HG03103 (cell line): ENCODE results near the gene FASTK.
A peak's percentile ranks its signal among the peaks of the same experiment; 100 is the strongest.

Experiments
- ATAC-seq: cut with Tn5 transposase; IDR thresholded peaks from one replicate; pipeline ENCODE4 v1.9.1; 2021; ENCODE audit warnings: low read depth; ENCODE audit not compliant: unreplicated experiment

The FASTK gene

DNA sequence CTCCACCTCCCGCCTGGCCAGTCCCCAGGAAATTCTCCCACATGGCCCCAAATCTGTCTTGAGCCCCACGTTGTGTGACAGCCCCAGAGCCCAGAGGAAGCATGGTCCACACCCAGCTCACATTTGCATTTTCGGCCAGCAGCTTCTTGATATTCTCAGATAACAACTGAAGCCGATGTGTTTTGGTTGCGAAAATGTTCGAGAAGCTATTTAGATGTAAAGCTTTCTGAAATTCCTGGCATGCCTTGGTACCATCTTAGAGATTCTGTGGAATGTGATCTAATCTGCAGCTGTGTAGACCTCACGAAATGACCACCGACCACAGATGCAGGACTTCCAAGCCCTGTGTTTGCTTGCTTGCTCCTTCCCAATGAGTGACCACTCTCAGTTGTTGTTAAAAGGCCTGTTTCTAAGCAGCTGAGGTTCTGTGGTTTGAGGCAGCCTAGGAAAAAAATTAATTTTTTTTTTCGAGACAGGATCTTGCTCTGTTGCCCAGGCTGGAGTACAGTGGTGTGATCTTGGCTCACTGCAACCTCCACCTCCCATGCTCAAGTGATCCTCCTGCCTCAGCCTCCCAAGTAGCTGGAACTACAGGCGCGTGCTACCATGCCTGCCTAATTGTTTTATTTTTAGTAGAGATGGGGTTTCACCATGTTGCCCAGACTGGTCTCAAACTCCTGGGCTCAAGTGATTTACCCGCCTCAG, 12.4 kb downstream of the FASTK start:
- no peak for ATAC-seq

DNA sequence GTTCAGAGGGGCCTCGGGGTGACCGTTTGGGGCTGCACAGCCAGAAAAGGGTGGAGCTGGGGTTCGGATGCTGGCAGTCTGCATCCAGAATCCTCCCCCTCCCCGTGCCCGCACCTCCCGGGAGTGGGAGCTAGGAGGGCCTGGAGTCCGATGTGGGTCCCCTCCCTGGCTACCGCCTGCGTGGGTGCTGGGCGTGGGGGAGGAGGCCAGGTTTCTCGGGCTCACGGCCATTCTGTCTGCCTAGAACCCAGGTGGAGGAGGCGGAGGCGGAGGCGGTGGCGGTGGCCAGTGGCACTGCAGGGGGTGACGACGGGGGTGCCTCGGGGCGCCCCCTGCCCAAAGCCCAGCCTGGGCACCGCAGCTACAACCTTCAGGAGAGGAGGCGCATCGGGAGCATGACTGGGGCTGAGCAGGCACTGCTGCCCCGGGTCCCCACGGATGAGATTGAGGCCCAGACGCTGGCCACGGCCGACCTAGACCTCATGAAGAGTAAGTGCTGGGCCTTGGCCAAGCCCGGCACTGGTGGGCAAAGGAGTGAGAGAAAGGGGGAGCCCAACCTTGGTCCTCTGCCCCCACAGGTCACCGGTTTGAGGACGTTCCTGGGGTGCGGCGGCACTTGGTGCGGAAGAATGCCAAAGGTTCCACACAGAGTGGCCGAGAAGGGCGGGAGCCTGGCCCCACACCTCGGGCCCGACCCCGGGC, 14.2 kb downstream of the FASTK start:
- ATAC-seq, result no peak

- ATAC-seq, result no peak
Measured at GRCh38 chr7:151065516-151065915, 15.1 kb downstream of the FASTK start.

- no peak for ATAC-seq
Measured at GRCh38 chr7:151064993-151065392, 15.6 kb downstream of the FASTK start.

DNA sequence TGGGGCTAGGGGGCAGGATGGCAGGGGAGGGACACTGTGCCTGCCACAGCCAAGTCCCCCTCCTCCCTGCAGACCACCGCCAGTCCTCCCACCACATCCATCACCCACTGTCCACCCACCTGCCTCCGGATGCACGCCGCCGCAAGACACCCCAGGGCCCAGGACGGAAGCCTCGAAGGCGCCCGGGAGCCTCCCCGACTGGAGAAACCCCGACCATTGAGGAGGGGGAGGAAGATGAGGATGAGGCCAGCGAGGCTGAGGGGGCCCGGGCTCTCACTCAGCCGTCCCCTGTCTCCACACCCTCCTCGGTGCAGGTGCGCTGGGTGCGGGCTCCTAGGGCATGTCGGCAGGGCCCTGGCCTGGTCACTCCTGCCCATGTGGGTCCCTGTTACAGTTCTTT, 16.2 kb downstream of the FASTK start:
- ATAC-seq, result no peak

GRCh38 chr7:151063212-151063561, 17.4 kb downstream of the FASTK start:
- no peak for ATAC-seq

DNA sequence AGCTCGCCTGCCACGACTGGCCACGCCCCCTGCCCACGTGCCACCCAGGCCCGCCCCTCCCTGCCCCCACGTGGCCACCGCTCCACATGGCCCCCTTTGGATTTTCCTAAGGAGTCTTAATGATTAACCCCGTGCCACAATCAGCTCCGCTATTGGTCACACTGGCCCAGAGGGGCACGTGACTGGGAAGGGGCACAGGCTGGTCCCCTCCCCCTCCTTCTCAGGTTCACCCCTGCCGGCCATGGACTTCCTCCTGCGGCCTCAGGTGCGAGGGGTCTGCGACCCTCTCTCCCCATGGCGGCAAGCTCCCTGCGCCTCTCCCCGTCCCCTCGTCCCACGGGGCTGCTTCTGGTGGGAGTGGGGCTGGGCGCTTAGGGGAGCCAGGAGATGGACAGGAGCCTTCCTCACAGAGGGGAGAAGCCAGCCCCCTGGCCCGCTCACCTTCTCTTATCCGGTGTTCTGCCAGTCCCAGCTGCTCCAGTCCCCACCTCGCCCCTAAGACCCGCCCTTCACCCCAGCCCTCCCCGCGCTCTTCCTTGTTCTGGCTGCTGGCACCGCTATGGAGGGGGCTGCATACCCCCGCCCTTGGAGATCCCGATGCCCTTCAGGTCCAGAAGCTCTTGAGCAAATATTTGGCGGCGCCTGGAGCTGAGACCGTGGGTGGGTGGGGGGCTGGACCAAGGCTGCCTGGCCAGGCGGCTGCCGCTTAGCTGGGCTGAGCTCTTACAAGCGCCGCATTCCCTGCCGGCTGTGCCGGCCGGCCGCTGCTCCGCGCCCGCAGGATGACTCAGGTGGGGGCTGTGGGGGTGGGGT, 18.0 kb downstream of the FASTK start:
- no peak for ATAC-seq

DNA sequence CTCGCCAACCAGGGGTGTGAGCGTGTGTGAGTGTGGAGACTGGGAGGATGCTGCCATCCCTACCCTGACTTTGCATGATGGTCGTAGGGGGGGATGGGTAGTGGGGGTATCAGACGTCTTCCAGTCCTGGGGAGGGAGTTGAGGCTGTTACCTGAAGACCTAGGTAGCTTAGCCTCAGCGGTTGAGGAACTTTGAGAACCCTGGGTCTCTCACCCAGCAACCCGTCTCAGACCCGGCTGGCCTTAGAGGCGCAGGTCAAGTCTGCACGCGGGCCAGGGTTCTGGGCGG, 18.6 kb downstream of the FASTK start:
- ATAC-seq, result no peak

DNA sequence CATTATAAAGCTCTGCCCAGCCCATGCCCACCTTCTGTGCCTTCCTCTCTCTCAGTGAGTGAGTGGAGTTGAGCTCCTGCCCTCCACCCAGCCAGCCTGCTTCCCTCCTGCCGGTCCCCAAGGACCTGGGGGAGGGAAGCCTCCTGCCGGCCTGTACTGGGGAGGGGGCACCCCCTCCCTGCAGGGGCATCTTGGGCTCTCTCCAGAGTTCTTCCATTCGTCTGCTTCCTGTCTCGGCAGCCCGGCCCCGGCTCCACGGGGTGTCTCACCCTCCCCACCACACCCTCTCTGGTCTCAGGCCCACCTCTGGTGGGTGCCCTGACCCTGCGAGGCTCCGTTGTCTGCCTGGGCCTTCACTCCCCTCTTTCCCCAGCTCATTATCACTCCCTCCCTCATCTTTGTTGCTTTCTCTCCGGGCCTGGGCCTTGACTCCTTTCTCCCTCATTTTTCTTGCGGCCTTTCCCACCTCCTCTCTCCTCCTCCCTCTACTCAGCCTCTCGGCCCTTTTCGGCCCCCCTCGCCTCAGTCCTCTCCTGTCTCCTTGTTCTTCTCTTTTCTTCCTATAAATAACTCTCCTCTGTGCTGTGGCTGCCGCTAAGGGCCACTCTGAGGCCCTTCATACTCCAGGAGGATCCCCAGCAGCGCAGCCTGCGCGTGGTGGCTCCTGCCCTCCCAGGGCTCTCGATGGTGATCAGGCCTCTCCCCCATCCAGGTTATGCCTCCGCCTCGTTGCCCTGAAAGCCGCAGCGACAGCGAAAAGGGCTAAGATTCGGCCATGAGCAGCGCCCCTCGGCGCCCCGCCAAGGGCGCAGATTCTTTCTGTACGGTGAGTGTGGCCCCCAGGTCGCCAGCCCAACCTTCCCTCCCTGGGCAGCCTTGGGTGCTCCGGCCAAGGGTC, 19.1 kb downstream of the FASTK start:
- ATAC-seq, result no peak

- no peak for ATAC-seq
Measured at GRCh38 chr7:151060416-151061212, 20.0 kb downstream of the FASTK start.

DNA sequence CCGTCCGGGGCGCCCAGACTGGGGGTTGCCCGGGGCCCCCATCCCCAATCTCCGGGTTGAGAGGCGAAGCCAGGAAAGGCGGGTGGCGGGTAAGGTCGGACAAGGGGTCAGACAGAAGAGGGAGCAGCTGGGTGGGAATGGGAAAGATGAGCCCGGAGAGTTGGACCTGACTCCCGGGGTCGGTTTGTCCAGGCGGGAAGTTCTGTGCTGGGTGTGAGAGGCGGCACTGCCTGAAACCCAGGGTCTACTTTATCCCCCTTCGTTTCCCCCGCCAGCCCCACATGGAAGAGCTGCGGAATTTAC, 20.5 kb downstream of the FASTK start:
- ATAC-seq, result no peak

GRCh38 chr7:151059367-151060112, 21.1 kb downstream of the FASTK start, which contains the start of gene SLC4A2:
TSS of gene SLC4A2 (plus strand) at chr7:151059589. CDS start at chr7:151061988, 2,399 bp downstream.
- peak; percentile 30 for ATAC-seq

- no peak for ATAC-seq
Measured at GRCh38 chr7:151058781-151059366, 21.7 kb downstream of the FASTK start.

DNA sequence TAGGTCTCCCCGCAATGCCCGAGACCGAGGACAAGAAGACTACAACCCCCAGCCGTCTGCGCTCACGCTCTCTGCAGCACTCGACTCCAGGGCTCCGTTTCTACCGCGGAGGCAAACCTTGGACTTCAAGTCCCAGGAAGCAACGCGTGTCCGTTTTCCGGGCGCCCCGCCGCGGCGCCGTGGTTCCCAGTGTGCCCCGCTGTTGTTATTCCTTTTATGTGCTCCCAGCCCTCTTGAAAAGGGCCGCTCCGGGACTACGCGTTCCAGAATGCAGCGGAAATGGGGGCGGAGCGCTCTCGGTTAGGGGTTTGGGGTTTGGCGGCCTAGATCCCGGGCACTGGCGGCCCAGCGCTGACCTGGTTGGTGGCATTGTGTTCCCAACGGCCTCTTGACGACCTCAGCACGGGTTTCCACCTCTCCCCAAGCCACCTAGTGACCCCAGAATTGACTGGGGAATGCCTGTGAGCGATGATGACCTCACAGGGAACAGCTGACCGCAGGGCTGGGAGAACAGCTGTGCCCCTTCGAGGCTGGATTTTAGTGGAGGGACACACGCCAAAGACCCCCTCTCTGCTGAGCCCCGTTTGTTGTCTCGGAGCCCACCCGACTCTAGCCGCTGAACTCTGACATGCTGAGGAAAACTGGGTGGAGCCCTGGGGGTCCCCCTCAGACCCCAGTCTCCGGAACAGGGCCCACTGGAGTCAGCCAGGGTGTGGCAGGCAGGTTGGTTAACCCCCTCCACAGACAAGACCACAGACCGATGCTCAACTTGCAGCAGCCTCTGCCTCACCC, 22.4 kb downstream of the FASTK start:
- ATAC-seq, result peak; percentile 80

DNA sequence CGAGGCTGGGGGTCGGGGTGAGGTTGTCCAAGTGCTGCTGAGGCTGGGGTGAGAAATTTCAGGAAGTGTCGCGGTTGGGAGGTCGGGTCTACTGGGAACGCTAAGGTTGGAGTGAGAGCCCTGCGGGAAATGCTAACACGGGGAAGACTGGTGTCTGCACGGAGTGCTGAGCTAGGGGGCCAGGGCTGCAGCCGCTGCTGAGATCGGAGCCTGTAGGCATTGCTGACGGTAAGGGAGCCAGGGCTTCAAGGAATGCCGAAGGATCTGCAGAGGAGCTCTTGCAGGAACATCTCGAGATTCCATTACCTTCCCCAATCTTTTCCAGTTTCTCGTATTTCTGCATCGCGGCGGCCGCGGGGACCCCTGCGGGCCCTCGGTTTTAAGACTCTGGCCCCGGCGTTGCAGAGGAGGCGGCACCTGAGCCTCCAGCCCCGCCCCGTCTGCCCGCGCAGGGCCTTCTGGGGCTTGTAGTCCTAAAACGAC, 23.1 kb downstream of the FASTK start, which contains the start of gene CDK5:
CDK5 (minus strand) TSS at position 392 of the 483 bp plus-strand sequence; CDS start at position 343, 49 bp downstream.
- ATAC-seq, result peak; percentile 8

GRCh38 chr7:151056666-151057505, 23.7 kb downstream of the FASTK start:
- no peak for ATAC-seq

GRCh38 chr7:151056283-151056665, 24.3 kb downstream of the FASTK start:
- ATAC-seq, result no peak
